HepG2 (cell line): ENCODE data around the gene ABCE1. TPM values are rescaled to one million over a fixed set of nuclear protein-coding genes. Genes with fewer than 3 reads are reported as not detected.

Experiments
- GPN1 ChIP-seq: sonication (generic); formaldehyde crosslinking; IDR thresholded peaks from 2 replicates; pipeline ENCODE4 v1.5.1; 2020; ENCODE audit warnings: missing genetic modification reagents, borderline replicate concordance
- HHEX ChIP-seq: IDR thresholded peaks from 2 replicates; pipeline ENCODE4 v1.6.1; 2016; ENCODE audit warnings: control low read depth
- JDP2 ChIP-seq: sonication (generic); formaldehyde crosslinking; IDR thresholded peaks from 2 replicates; pipeline ENCODE4 v1.8.1; 2022; ENCODE audit warnings: missing genetic modification reagents, borderline replicate concordance
- ZNF549 ChIP-seq: sonication (generic); formaldehyde crosslinking; IDR thresholded peaks from 2 replicates; pipeline ENCODE4 v1.5.0; 2020; ENCODE audit warnings: missing genetic modification reagents
- ZNF564 ChIP-seq: sonication (generic); formaldehyde crosslinking; IDR thresholded peaks from 2 replicates; pipeline ENCODE4 v1.8.1; 2023; ENCODE audit warnings: mild to moderate bottlenecking, missing genetic modification reagents
- ZNF678 ChIP-seq: sonication (generic); formaldehyde crosslinking; IDR thresholded peaks from 2 replicates; pipeline ENCODE4 v1.4.0; 2020; ENCODE audit warnings: mild to moderate bottlenecking, missing genetic modification reagents
- ZNF777 ChIP-seq: sonication (generic); formaldehyde crosslinking; IDR thresholded peaks from 2 replicates; pipeline ENCODE4 v1.4.0; 2020; ENCODE audit warnings: missing genetic modification reagents
- ZSCAN12 ChIP-seq: sonication (generic); formaldehyde crosslinking; IDR thresholded peaks from 2 replicates; pipeline ENCODE4 v1.9.0; 2021; ENCODE audit warnings: mild to moderate bottlenecking, missing genetic modification reagents
- ZSCAN29 ChIP-seq: sonication (generic); formaldehyde crosslinking; conservative IDR thresholded peaks from 2 replicates; pipeline ENCODE4 v1.4.0; 2020; ENCODE audit warnings: mild to moderate bottlenecking, missing genetic modification reagents
- ZSCAN31 ChIP-seq: sonication (generic); formaldehyde crosslinking; IDR thresholded peaks from 2 replicates; pipeline ENCODE4 v1.5.0; 2020; ENCODE audit warnings: low read depth, mild to moderate bottlenecking, missing genetic modification reagents
- polyA plus RNA-seq, 8 experiments: library from polyadenylated mRNA; depleted of rRNA in 3 of 8; stranded (reverse) in 7 of 8; unstranded in 1 of 8; fragments of >200 nt; fragmentation: Illumina TruSeq in 4 of 8; extraction: Trizol in 4 of 8; gene quantifications; 2 replicates each; pipeline versions ENCODE4 v1.2.1 to v1.2.3, GENCODE V29; 2011 to 2016; ENCODE audit warnings: low read depth in 4 of 8, missing spikeins in 1 of 8, mixed read lengths in 1 of 8; ENCODE audit not compliant: insufficient read depth in 1 of 8
- total RNA-seq, 5 experiments: library from RNA; depleted of rRNA; stranded (reverse); fragments of >200 nt; fragmentation: Illumina TruSeq; extraction: Trizol; gene quantifications; 2 replicates each; pipeline ENCODE4 v1.2.3, GENCODE V29; 2016; ENCODE audit warnings: low read depth in 1 of 5
- TF ChIP-seq, protein P1 (sequence below): sonication (generic); formaldehyde crosslinking; IDR thresholded peaks from one replicate; pipeline ENCODE4 v1.5.1; 2020; ENCODE audit warnings: mild to moderate bottlenecking, missing genetic modification reagents; ENCODE audit errors: not compliant biosample characterization
- TF ChIP-seq, protein P2 (sequence below): sonication (generic); formaldehyde crosslinking; IDR thresholded peaks from 2 replicates; pipeline ENCODE4 v1.9.0; 2021; ENCODE audit warnings: missing genetic modification reagents, mild to moderate bottlenecking, borderline replicate concordance
- TF ChIP-seq, protein P3 (sequence below): IDR thresholded peaks from 2 replicates; pipeline ENCODE4 v1.6.1; 2016
- TF ChIP-seq, protein P4 (sequence below), 2 experiments: fragments of 450-650 bp in 1 of 2; sonication (generic) in 1 of 2; formaldehyde crosslinking; IDR thresholded peaks; 2 replicates each; pipeline versions ENCODE4 v1.5.0 to v1.8.0; 2020 to 2022; ENCODE audit warnings: mild to moderate bottlenecking in 1 of 2, missing genetic modification reagents in 1 of 2

Gene ABCE1
- total and polyA plus RNA-seq, 2 of the 13 experiments (the other 11 are each of a cell fraction or from before 2014, with no cell fraction given), result 50.8 to 139 TPM

- TF ChIP-seq, protein P1, sequence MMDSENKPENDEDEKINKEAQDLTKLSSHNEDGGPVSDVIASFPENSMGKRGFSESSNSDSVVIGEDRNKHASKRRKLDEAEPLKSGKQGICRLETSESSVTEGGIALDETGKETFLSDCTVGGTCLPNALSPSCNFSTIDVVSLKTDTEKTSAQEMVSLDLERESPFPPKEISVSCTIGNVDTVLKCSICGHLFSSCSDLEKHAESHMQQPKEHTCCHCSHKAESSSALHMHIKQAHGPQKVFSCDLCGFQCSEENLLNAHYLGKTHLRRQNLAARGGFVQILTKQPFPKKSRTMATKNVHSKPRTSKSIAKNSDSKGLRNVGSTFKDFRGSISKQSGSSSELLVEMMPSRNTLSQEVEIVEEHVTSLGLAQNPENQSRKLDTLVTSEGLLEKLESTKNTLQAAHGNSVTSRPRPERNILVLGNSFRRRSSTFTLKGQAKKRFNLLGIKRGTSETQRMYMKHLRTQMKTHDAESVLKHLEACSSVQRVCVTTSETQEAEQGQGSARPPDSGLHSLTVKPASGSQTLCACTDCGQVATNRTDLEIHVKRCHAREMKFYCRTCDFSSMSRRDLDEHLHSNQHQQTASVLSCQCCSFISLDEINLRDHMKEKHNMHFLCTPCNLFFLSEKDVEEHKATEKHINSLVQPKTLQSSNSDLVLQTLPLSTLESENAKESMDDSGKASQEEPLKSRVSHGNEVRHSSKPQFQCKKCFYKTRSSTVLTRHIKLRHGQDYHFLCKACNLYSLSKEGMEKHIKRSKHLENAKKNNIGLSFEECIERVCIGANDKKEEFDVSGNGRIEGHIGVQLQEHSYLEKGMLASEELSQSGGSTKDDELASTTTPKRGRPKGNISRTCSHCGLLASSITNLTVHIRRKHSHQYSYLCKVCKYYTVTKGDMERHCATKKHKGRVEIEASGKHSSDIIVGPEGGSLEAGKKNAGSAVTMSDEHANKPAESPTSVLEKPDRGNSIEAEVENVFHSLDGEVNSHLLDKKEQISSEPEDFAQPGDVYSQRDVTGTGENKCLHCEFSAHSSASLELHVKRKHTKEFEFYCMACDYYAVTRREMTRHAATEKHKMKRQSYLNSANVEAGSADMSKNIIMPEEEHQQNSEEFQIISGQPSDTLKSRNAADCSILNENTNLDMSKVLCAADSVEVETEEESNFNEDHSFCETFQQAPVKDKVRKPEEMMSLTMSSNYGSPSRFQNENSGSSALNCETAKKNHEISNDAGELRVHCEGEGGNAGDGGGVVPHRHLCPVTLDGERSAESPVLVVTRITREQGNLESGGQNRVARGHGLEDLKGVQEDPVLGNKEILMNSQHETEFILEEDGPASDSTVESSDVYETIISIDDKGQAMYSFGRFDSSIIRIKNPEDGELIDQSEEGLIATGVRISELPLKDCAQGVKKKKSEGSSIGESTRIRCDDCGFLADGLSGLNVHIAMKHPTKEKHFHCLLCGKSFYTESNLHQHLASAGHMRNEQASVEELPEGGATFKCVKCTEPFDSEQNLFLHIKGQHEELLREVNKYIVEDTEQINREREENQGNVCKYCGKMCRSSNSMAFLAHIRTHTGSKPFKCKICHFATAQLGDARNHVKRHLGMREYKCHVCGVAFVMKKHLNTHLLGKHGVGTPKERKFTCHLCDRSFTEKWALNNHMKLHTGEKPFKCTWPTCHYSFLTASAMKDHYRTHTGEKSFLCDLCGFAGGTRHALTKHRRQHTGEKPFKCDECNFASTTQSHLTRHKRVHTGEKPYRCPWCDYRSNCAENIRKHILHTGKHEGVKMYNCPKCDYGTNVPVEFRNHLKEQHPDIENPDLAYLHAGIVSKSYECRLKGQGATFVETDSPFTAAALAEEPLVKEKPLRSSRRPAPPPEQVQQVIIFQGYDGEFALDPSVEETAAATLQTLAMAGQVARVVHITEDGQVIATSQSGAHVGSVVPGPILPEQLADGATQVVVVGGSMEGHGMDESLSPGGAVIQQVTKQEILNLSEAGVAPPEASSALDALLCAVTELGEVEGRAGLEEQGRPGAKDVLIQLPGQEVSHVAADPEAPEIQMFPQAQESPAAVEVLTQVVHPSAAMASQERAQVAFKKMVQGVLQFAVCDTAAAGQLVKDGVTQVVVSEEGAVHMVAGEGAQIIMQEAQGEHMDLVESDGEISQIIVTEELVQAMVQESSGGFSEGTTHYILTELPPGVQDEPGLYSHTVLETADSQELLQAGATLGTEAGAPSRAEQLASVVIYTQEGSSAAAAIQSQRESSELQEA (CRISPR knock-in tag), result peak; percentile 86
- TF ChIP-seq ZSCAN31 (CRISPR knock-in tag) (peak; percentile 90), ZSCAN12 (no peak), JDP2 (CRISPR knock-in tag) (no peak), ZNF564 (CRISPR knock-in tag) (no peak; the same call in 1 of the 2 replicates), HHEX (CRISPR knock-in tag) (peak; percentile 7; the same call in 1 of the 2 replicates), ZSCAN29 (peak; percentile 63), ZNF777 (CRISPR knock-in tag) (peak; percentile 69; the same call in 1 of the 2 replicates), ZNF549 (CRISPR knock-in tag) (no peak), GPN1 (CRISPR knock-in tag) (no peak; the same call in 1 of the 2 replicates), ZNF678 (CRISPR knock-in tag) (no peak)
- TF ChIP-seq, protein P2, sequence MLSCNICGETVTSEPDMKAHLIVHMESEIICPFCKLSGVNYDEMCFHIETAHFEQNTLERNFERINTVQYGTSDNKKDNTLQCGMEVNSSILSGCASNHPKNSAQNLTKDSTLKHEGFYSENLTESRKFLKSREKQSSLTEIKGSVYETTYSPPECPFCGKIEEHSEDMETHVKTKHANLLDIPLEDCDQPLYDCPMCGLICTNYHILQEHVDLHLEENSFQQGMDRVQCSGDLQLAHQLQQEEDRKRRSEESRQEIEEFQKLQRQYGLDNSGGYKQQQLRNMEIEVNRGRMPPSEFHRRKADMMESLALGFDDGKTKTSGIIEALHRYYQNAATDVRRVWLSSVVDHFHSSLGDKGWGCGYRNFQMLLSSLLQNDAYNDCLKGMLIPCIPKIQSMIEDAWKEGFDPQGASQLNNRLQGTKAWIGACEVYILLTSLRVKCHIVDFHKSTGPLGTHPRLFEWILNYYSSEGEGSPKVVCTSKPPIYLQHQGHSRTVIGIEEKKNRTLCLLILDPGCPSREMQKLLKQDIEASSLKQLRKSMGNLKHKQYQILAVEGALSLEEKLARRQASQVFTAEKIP (CRISPR knock-in tag), result no peak
- TF ChIP-seq, protein P3, sequence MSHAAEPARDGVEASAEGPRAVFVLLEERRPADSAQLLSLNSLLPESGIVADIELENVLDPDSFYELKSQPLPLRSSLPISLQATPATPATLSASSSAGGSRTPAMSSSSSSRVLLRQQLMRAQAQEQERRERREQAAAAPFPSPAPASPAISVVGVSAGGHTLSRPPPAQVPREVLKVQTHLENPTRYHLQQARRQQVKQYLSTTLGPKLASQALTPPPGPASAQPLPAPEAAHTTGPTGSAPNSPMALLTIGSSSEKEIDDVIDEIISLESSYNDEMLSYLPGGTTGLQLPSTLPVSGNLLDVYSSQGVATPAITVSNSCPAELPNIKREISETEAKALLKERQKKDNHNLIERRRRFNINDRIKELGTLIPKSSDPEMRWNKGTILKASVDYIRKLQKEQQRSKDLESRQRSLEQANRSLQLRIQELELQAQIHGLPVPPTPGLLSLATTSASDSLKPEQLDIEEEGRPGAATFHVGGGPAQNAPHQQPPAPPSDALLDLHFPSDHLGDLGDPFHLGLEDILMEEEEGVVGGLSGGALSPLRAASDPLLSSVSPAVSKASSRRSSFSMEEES (CRISPR knock-in tag), result peak; percentile 79; the same call in 1 of the 2 replicates
- TF ChIP-seq, protein P4, sequence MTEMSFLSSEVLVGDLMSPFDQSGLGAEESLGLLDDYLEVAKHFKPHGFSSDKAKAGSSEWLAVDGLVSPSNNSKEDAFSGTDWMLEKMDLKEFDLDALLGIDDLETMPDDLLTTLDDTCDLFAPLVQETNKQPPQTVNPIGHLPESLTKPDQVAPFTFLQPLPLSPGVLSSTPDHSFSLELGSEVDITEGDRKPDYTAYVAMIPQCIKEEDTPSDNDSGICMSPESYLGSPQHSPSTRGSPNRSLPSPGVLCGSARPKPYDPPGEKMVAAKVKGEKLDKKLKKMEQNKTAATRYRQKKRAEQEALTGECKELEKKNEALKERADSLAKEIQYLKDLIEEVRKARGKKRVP (CRISPR knock-in tag; IDR thresholded peaks at IDR 0.05), result peak in 1 of 2 experiments; percentile 61; a peak in 2 of 4 replicates
Measured at GRCh38 chr4:145097821-145098674, at the start of gene ABCE1, which contains the start of gene ANAPC10 (continued).
